ENCODE measurements around the gene PBX1. TPM values are rescaled to one million over a fixed set of nuclear protein-coding genes. Genes with fewer than 3 reads are reported as not detected.

Gene PBX1
- total and polyA plus RNA-seq, 12 donors = 13.3 to 91.8 (median 62.7) TPM

GRCh38 chr1:164725401-164725800 is 166.4 kb downstream of the PBX1 start:
- peak overlapping the region in 1 of 10 donors; percentile 45 for H3K27ac ChIP-seq
- no peaks in the 10 kb centered on the region for H3K9me3 ChIP-seq
- peak in 5 of 8 donors; percentile 28 to 34 (median 34) for ATAC-seq
- no peaks in the 10 kb centered on the region for H3K36me3 ChIP-seq
- H3K4me3 ChIP-seq = no peak overlapping the region
- no peak for TF ChIP-seq CTCF (IDR thresholded peaks at IDR 0.05)
- H3K4me1 ChIP-seq = peaks cover 4 to 74% (median 53%) of the 10 kb centered on the region in 9 donors
- peaks cover 0 to 30% (median 0%) of the 10 kb centered on the region in 7 donors for H3K27me3 ChIP-seq
- no peak for DNase-seq
- intact Hi-C loops (cut with DNase I) = no loop called here
- WGBS, 2 donors = 25 to 27% methylated on average over 4 of the region's 4 CpGs

GRCh38 chr1:164726235-164726634 is 167.3 kb downstream of the PBX1 start:
- DNase-seq (no peak), ATAC-seq (peak in 1 of 8 donors; percentile 28)
- TF ChIP-seq CTCF (IDR thresholded peaks at IDR 0.05) = no peak
- WGBS, 2 donors = 55 to 60% methylated on average over 2 of the region's 2 CpGs
- H3K9me3 ChIP-seq = no peaks in the 10 kb centered on the region
- H3K4me3 ChIP-seq = no peak overlapping the region
- intact Hi-C loops (cut with DNase I) = no loop called here
- H3K27ac ChIP-seq = no peak overlapping the region
- peaks cover 4 to 74% (median 51%) of the 10 kb centered on the region in 9 donors for H3K4me1 ChIP-seq
- H3K27me3 ChIP-seq = peaks cover 0 to 30% (median 0%) of the 10 kb centered on the region in 7 donors
- H3K36me3 ChIP-seq = no peaks in the 10 kb centered on the region

GRCh38 chr1:164728719-164729118 is 169.7 kb downstream of the PBX1 start:
- no peak for TF ChIP-seq CTCF (IDR thresholded peaks at IDR 0.05)
- H3K27ac ChIP-seq = no peak overlapping the region
- no peak overlapping the region for H3K4me3 ChIP-seq
- peaks cover 4 to 55% (median 37%) of the 10 kb centered on the region in 9 donors for H3K4me1 ChIP-seq
- no peak for ATAC-seq
- H3K9me3 ChIP-seq = no peaks in the 10 kb centered on the region
- no peak for DNase-seq
- WGBS, 2 donors = 78 to 80% methylated on average over 5 of the region's 5 CpGs
- no peaks in the 10 kb centered on the region for H3K36me3 ChIP-seq
- intact Hi-C loops (cut with DNase I) = no loop called here
- peaks cover 0 to 9% (median 0%) of the 10 kb centered on the region in 7 donors for H3K27me3 ChIP-seq

- Histone ChIP-seq H3K4me1 (peaks cover 0 to 39% (median 16%) of the 10 kb centered on the region in 9 donors), H3K9me3 (no peaks in the 10 kb centered on the region), H3K27me3 (no peaks in the 10 kb centered on the region), H3K27ac (no peak overlapping the region), H3K36me3 (no peaks in the 10 kb centered on the region), H3K4me3 (no peak overlapping the region)
- no peak for DNase-seq
- intact Hi-C loops (cut with DNase I) = no loop called here
- ATAC-seq = peak in 3 of 8 donors; percentile 49 to 54 (median 51)
- no peak for TF ChIP-seq CTCF (IDR thresholded peaks at IDR 0.05)
- 76 to 81% methylated on average over 11 of the region's 11 CpGs for WGBS, 2 donors
These were observed 172.3 kb downstream of the PBX1 start for GRCh38 chr1:164731161-164731876.

All from heart right ventricle (tissue), 16 donors.